GM06990 (cell line): ENCODE data around the gene ATXN7L1.

Experiments
- DNase-seq: peaks from one replicate; pipeline ENCODE4 v3.0.0-alpha.2; 2011; ENCODE audit not compliant: insufficient read length; ENCODE audit errors: extremely low read depth
- H3K27me3 ChIP-seq: replicated peaks from 2 replicates; pipeline ENCODE4 v1.6.0; 2011; ENCODE audit warnings: low read length; ENCODE audit not compliant: control insufficient read depth, insufficient read depth
- H3K36me3 ChIP-seq: 2 replicates; pipeline ENCODE4 v1.5.1; 2011; ENCODE audit warnings: low read length; ENCODE audit not compliant: control insufficient read depth, insufficient read depth
- H3K4me3 ChIP-seq: replicated peaks from 2 replicates; pipeline ENCODE4 v1.5.1; 2011; ENCODE audit warnings: low read depth, mild to moderate bottlenecking, control low read depth, low read length
- TF ChIP-seq, protein P1 (sequence below): IDR thresholded peaks from 2 replicates; pipeline ENCODE4 v1.5.1; 2011; ENCODE audit warnings: low read length, control low read depth, mild to moderate bottlenecking, inconsistent platforms; ENCODE audit not compliant: insufficient read depth, poor library complexity, severe bottlenecking

The ATXN7L1 gene

GRCh38 chr7:105596866-105597265, 279.5 kb downstream of the ATXN7L1 start:
- no peaks in the 10 kb centered on the region for H3K36me3 ChIP-seq
- no peak overlapping the region for H3K4me3 ChIP-seq
- no peaks in the 10 kb centered on the region for H3K27me3 ChIP-seq
- TF ChIP-seq, protein P1, sequence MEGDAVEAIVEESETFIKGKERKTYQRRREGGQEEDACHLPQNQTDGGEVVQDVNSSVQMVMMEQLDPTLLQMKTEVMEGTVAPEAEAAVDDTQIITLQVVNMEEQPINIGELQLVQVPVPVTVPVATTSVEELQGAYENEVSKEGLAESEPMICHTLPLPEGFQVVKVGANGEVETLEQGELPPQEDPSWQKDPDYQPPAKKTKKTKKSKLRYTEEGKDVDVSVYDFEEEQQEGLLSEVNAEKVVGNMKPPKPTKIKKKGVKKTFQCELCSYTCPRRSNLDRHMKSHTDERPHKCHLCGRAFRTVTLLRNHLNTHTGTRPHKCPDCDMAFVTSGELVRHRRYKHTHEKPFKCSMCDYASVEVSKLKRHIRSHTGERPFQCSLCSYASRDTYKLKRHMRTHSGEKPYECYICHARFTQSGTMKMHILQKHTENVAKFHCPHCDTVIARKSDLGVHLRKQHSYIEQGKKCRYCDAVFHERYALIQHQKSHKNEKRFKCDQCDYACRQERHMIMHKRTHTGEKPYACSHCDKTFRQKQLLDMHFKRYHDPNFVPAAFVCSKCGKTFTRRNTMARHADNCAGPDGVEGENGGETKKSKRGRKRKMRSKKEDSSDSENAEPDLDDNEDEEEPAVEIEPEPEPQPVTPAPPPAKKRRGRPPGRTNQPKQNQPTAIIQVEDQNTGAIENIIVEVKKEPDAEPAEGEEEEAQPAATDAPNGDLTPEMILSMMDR, result no peak
- no peak for DNase-seq

- TF ChIP-seq, protein P1, result no peak
- no peak overlapping the region for H3K4me3 ChIP-seq
- H3K27me3 ChIP-seq, result no peaks in the 10 kb centered on the region
- H3K36me3 ChIP-seq, result no peaks in the 10 kb centered on the region
- DNase-seq, result no peak
Observed at GRCh38 chr7:105594034-105594433, 282.4 kb downstream of the ATXN7L1 start.

DNA sequence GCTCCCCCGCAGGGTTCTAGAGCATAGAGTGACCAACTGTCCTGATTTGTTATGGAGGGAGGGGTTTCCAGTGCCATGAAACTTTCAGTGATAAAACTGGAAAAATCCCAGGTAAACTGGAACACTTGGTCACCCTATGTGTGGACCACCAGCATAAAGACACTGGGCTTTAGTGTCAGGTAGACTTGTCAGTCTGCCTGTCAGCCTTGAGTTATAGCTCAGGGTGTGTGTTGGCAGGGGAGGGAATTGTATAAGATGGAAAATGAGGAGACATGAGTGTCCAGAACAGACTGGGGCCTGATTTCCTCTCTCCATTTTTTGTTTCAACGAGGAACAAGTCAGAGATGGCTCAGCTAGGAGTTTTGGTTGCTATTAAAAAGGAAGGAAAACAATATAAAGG, 284.9 kb downstream of the ATXN7L1 start:
- TF ChIP-seq, protein P1, result no peak
- Histone ChIP-seq H3K36me3 (no peaks in the 10 kb centered on the region), H3K27me3 (no peaks in the 10 kb centered on the region), H3K4me3 (no peak overlapping the region)
- no peak for DNase-seq

DNA sequence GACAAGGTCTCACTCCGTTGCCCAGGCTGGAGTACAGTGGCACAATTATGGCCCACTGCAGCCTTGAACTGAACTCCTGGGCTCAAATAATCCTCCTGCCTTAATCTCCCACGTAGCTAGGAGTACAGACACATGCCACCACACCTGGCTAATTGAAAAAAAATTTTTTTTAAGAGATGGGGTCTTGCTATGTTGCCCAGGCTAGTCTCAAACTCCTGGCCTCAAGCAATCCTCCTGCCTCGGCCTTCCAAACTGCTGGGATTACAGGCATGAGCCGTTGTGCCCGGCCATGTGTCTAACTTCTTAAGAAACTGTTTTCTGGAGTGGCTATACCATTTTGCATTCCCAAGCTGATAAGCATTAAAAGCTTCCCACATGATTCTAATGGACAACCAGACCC, 285.6 kb downstream of the ATXN7L1 start:
- DNase-seq, result no peak
- TF ChIP-seq, protein P1, result no peak
- H3K4me3 ChIP-seq, result no peak overlapping the region

DNA sequence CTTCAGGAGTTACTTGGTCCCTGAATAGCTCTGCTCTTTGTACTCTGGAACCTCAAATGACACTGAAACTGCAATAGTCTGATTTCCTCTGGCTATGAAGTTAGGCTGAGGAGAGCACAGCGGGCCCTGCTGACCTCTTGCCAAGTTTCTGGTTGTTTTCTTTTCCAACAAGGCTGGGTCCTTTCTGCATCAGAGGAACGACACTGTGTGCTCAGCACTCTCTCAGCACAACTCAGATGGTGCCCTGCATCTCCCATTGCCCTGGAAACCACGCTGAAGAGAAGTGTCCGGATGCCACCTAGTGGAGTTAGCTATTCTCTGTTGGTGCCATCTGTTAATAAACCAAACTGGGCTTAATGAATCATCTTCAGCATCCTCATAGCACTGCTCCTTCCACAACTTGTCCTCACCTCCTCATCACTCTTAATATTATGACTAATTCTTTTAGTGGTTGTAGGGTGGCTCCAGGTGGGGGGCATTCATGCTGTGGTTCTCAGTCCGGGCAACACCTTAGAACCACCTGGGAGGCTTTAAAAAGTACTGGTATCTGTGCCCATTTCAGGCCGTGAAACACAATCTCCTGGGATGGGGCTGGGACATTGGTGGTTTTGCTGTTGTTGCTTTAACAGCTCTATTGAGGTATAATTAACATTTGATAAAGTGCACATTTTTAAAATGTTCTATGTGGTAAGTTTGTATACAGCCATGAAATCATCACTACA, 286.9 kb downstream of the ATXN7L1 start:
- no peaks in the 10 kb centered on the region for H3K27me3 ChIP-seq
- H3K4me3 ChIP-seq, result no peak overlapping the region
- peak; percentile 34 for DNase-seq
- no peaks in the 10 kb centered on the region for H3K36me3 ChIP-seq
- TF ChIP-seq, protein P1, result peak; percentile 67

More for the DNA sequence above, 285.6 kb downstream of the ATXN7L1 start:
- Histone ChIP-seq H3K27me3 (no peaks in the 10 kb centered on the region), H3K36me3 (no peaks in the 10 kb centered on the region)
